AG09309 (cell line): ENCODE results near the gene GALNT18.

Source experiments
- DNase-seq: peaks from one replicate; pipeline ENCODE4 v3.0.0-alpha.2; 2010; ENCODE audit warnings: low read depth
- H3K4me3 ChIP-seq: 2 replicates; pipeline ENCODE4 v1.5.1; 2011; ENCODE audit warnings: mild to moderate bottlenecking, low read depth, low read length, moderate library complexity; ENCODE audit not compliant: control insufficient read depth
- CTCF ChIP-seq: IDR thresholded peaks from 2 replicates; pipeline ENCODE4 v1.5.1; 2011; ENCODE audit warnings: mild to moderate bottlenecking, low read depth, low read length, inconsistent platforms; ENCODE audit not compliant: insufficient read depth, control insufficient read depth; ENCODE audit errors: missing control alignments

The GALNT18 gene

GRCh38 chr11:11395126-11395525 is 226.7 kb downstream of the GALNT18 start:
- no peak for TF ChIP-seq CTCF
- H3K4me3 ChIP-seq, result no peak overlapping the region
- DNase-seq, result no peak

GRCh38 chr11:11394241-11394640 is 227.6 kb downstream of the GALNT18 start:
- TF ChIP-seq CTCF, result no peak
- DNase-seq, result no peak
- no peak overlapping the region for H3K4me3 ChIP-seq

- no peak overlapping the region for H3K4me3 ChIP-seq
- no peak for TF ChIP-seq CTCF
- peak; percentile 62 for DNase-seq
These were observed 229.9 kb downstream of the GALNT18 start for GRCh38 chr11:11391796-11392463.

GRCh38 chr11:11391169-11391568 is 230.6 kb downstream of the GALNT18 start:
- no peak overlapping the region for H3K4me3 ChIP-seq
- no peak for DNase-seq
- TF ChIP-seq CTCF, result no peak

- no peak for DNase-seq
- TF ChIP-seq CTCF, result no peak
- H3K4me3 ChIP-seq, result no peak overlapping the region
These were observed 231.6 kb downstream of the GALNT18 start for GRCh38 chr11:11390068-11390771.

GRCh38 chr11:11389238-11389637 is 232.6 kb downstream of the GALNT18 start:
- TF ChIP-seq CTCF, result no peak
- H3K4me3 ChIP-seq, result no peak overlapping the region
- DNase-seq, result no peak
